Keratinocyte (primary cell): ENCODE measurements around the gene ADAMTS16. TPM values are rescaled to one million over a fixed set of nuclear protein-coding genes. Genes with fewer than 3 reads are reported as not detected.

ENCODE experiments used
- DNase-seq: peaks from one replicate; pipeline ENCODE4 v3.0.0-alpha.2; 2011; ENCODE audit warnings: low read depth, missing footprints, low spot score
- FAIRE-seq: peaks from 2 replicates; lab custom pipeline; 2011; peaks lifted over from hg19 to GRCh38; lab: Jason Lieb, UNC
- H2AFZ ChIP-seq: 2 replicates; pipeline ENCODE4 v1.6.0; 2012; ENCODE audit warnings: low read length, control low read depth, inconsistent platforms; ENCODE audit not compliant: control insufficient read depth
- H3K27ac ChIP-seq: 2 replicates; pipeline ENCODE4 v1.5.1; 2011; ENCODE audit warnings: low read length; ENCODE audit not compliant: control insufficient read depth, insufficient read depth
- H3K27me3 ChIP-seq: 3 replicates; pipeline ENCODE4 v1.6.0; 2011; ENCODE audit warnings: low read length; ENCODE audit not compliant: control insufficient read depth, insufficient read depth; ENCODE audit errors: extremely low read depth
- H3K36me3 ChIP-seq, 2 experiments: 2 replicates in 1 of 2; 3 replicates in 1 of 2; pipeline ENCODE4 v1.5.1; 2011; ENCODE audit warnings: low read length in 2 of 2, mild to moderate bottlenecking in 1 of 2; ENCODE audit not compliant: control insufficient read depth in 2 of 2, insufficient read depth in 2 of 2; ENCODE audit errors: extremely low read depth in 1 of 2
- H3K4me1 ChIP-seq: 3 replicates; pipeline ENCODE4 v1.5.1; 2011; ENCODE audit warnings: low read length; ENCODE audit not compliant: control insufficient read depth, insufficient read depth; ENCODE audit errors: extremely low read depth
- H3K4me2 ChIP-seq: 3 replicates; pipeline ENCODE4 v1.6.0; 2011; ENCODE audit warnings: low read depth, low read length; ENCODE audit not compliant: control insufficient read depth, insufficient read depth; ENCODE audit errors: extremely low read depth
- H3K4me3 ChIP-seq, 3 experiments: fragments of 200-600 bp in 1 of 3; sonication (generic) in 1 of 3; 2 replicates in 2 of 3; 3 replicates in 1 of 3; pipeline ENCODE4 v1.5.1; 2011 to 2016; ENCODE audit warnings: low read length in 3 of 3, mild to moderate bottlenecking in 3 of 3, control low read depth in 2 of 3, inconsistent platforms in 1 of 3, low read depth in 1 of 3, mixed read lengths in 1 of 3, mixed run types in 1 of 3, moderate library complexity in 1 of 3; ENCODE audit not compliant: control insufficient read depth in 2 of 3, insufficient read depth in 2 of 3; ENCODE audit errors: extremely low read depth in 1 of 3
- H3K79me2 ChIP-seq: 2 replicates; pipeline ENCODE4 v1.6.0; 2012; ENCODE audit warnings: low read length; ENCODE audit not compliant: control insufficient read depth, insufficient read depth
- H3K9ac ChIP-seq: 3 replicates; pipeline ENCODE4 v1.6.0; 2011; ENCODE audit warnings: low read length; ENCODE audit not compliant: control insufficient read depth, insufficient read depth; ENCODE audit errors: extremely low read depth
- H3K9me1 ChIP-seq: 3 replicates; pipeline ENCODE4 v1.6.0; 2011; ENCODE audit warnings: low read length; ENCODE audit not compliant: control insufficient read depth, insufficient read depth; ENCODE audit errors: extremely low read depth
- H3K9me3 ChIP-seq: 2 replicates; pipeline ENCODE4 v1.5.1; 2012; ENCODE audit warnings: low read depth, low read length; ENCODE audit not compliant: control insufficient read depth
- H4K20me1 ChIP-seq: 3 replicates; pipeline ENCODE4 v1.6.0; 2011; ENCODE audit warnings: low read length; ENCODE audit not compliant: control insufficient read depth, insufficient read depth; ENCODE audit errors: extremely low read depth
- EZH2 ChIP-seq: IDR thresholded peaks from one replicate; pipeline ENCODE4 v1.6.1; 2012; ENCODE audit warnings: inconsistent platforms, mild to moderate bottlenecking, low read length, moderate library complexity
- dilution Hi-C: fragments of 300-500 bp; cut with MboI; formaldehyde crosslinking; loops from one replicate; pipeline ENCODE4 v1.7.0; 2020; ENCODE audit warnings: low sequenced_read_pairs; ENCODE audit not compliant: extremely low pct_ligation_motif_present
- polyA plus RNA-seq, 5 experiments: library from polyadenylated mRNA; depleted of rRNA in 3 of 5; stranded (reverse) in 3 of 5; stranded (forward) in 1 of 5; unstranded in 1 of 5; fragments of >200 nt; gene quantifications; 1 replicate in 1 of 5; 2 replicates in 3 of 5; 3 replicates in 1 of 5; pipeline versions ENCODE4 v1.2.1 to v1.2.3, GENCODE V29; 2011 to 2012; ENCODE audit warnings: missing spikeins in 2 of 5, low read depth in 1 of 5, low replicate concordance in 1 of 5
- TF ChIP-seq, protein P1 (sequence below), 3 experiments: IDR thresholded peaks in 1 of 3; conservative IDR thresholded peaks in 1 of 3; optimal IDR thresholded peaks in 1 of 3; 2 replicates in 2 of 3; 3 replicates in 1 of 3; pipeline versions ENCODE3 to v1.5.1; 2011; ENCODE audit warnings: low read length in 3 of 3, mild to moderate bottlenecking in 3 of 3, moderate library complexity in 2 of 3, control low read depth in 1 of 3, inconsistent platforms in 1 of 3; ENCODE audit not compliant: insufficient read depth in 2 of 3; ENCODE audit errors: extremely low read depth in 1 of 3

ADAMTS16 gene
- polyA plus RNA-seq, 1 donor (not counting 4 experiments of a cell fraction or from before 2014, with no cell fraction given), result not detected

DNA sequence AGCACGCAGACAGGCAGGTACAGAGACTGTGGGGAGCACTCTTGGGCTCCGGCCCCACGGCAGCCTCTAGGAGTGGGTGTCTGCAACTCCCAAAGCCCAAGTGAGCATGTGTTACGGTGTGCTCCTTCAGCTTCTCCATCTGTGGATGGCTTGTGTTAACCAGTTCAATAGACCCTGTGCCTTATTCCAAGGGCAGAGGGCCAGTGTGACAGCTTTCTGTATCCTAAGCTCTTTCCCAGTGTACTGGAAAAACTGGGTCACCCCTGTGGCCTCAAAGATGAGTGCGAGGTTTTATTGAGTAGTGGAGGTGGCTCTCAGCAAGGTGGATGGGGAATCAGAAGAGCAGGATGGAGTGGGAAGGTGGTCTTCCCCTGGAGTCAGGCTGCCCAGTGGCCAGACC, 78.3 kb downstream of the ADAMTS16 start:
- no peak overlapping the region for H2AFZ ChIP-seq
- TF ChIP-seq, protein P1, sequence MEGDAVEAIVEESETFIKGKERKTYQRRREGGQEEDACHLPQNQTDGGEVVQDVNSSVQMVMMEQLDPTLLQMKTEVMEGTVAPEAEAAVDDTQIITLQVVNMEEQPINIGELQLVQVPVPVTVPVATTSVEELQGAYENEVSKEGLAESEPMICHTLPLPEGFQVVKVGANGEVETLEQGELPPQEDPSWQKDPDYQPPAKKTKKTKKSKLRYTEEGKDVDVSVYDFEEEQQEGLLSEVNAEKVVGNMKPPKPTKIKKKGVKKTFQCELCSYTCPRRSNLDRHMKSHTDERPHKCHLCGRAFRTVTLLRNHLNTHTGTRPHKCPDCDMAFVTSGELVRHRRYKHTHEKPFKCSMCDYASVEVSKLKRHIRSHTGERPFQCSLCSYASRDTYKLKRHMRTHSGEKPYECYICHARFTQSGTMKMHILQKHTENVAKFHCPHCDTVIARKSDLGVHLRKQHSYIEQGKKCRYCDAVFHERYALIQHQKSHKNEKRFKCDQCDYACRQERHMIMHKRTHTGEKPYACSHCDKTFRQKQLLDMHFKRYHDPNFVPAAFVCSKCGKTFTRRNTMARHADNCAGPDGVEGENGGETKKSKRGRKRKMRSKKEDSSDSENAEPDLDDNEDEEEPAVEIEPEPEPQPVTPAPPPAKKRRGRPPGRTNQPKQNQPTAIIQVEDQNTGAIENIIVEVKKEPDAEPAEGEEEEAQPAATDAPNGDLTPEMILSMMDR (optimal IDR thresholded peaks at IDR 0.05 in 1 of 3, IDR thresholded peaks at IDR 0.05 in 1 of 3, conservative IDR thresholded peaks at IDR 0.05 in 1 of 3; ENCODE audit: extremely low read depth in 1 of 3, insufficient read depth in 2 of 3, low read length in 3 of 3), result no peak
- H3K27me3 ChIP-seq, result no peaks in the 10 kb centered on the region
- H3K4me1 ChIP-seq, result no peaks in the 10 kb centered on the region
- dilution Hi-C loops, result no loop called here
- DNase-seq (no peak), FAIRE-seq (no peak)
- H3K9me3 ChIP-seq, result no peaks in the 10 kb centered on the region
- no peaks in the 10 kb centered on the region for H3K36me3 ChIP-seq
- H3K27ac ChIP-seq, result no peak overlapping the region
- H4K20me1 ChIP-seq, result no peaks in the 10 kb centered on the region
- H3K4me3 ChIP-seq, result no peak overlapping the region
- H3K9me1 ChIP-seq, result no peaks in the 10 kb centered on the region
- no peaks in the 10 kb centered on the region for H3K79me2 ChIP-seq
- no peak overlapping the region for H3K9ac ChIP-seq
- H3K4me2 ChIP-seq, result no peak overlapping the region

DNA sequence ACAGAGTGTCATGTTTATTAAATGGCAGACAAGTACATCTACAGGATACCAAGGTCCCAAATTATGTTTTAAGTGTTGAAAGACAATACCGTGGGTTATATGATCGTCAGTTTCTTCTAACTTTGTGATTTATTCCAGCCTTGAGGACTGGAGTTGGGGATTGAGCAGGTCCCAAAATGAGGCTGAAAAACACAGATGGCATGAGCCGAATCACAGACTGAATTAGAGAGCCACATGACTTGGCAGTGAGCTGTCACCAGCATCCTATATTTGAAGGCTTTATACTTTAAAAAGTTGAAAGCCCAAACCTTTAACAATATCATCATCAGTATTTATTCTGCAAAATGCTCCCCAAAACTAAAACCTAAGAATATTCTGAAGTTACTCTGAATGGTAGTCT, 79.4 kb downstream of the ADAMTS16 start:
- no peaks in the 10 kb centered on the region for H3K9me3 ChIP-seq
- no peak for DNase-seq
- H3K27me3 ChIP-seq, result no peaks in the 10 kb centered on the region
- H4K20me1 ChIP-seq, result no peaks in the 10 kb centered on the region
- H3K4me1 ChIP-seq, result no peaks in the 10 kb centered on the region
- H3K4me3 ChIP-seq, result no peak overlapping the region
- dilution Hi-C loops, result no loop called here
- no peaks in the 10 kb centered on the region for H3K9me1 ChIP-seq
- no peak for FAIRE-seq
- no peaks in the 10 kb centered on the region for H3K79me2 ChIP-seq
- H3K36me3 ChIP-seq, result no peaks in the 10 kb centered on the region
- TF ChIP-seq, protein P1 (optimal IDR thresholded peaks at IDR 0.05 in 1 of 3, IDR thresholded peaks at IDR 0.05 in 1 of 3, conservative IDR thresholded peaks at IDR 0.05 in 1 of 3; ENCODE audit: extremely low read depth in 1 of 3, insufficient read depth in 2 of 3, low read length in 3 of 3), result no peak
- no peak for TF ChIP-seq EZH2
- H3K4me2 ChIP-seq, result no peak overlapping the region
- no peak overlapping the region for H3K27ac ChIP-seq
- no peak overlapping the region for H2AFZ ChIP-seq
- no peak overlapping the region for H3K9ac ChIP-seq
